ENCODE data around the gene TEK.
A peak's percentile ranks its signal among the peaks of the same experiment; 100 is the strongest.

TEK gene

GRCh38 chr9:27183701-27184100 is 74.7 kb downstream of the TEK start:
- H3K4me1 ChIP-seq (ENCODE audit: control insufficient read depth, insufficient read depth, low read length), result no peaks in the 10 kb centered on the region
- no peaks in the 10 kb centered on the region for H3K36me3 ChIP-seq (ENCODE audit: control insufficient read depth in 2 of 2, insufficient read depth in 1 of 2, low read length in 2 of 2)
- ChIA-PET CTCF (interaction anchor here (1.1 to 1.6 kb wide), 3 partner anchors 10 to 64 kb away, joined by 3 read pairs; no protein-coding TSS in a partner anchor), POLR2A (no interaction called here)
- no peaks in the 10 kb centered on the region for H3K9me3 ChIP-seq (ENCODE audit: control insufficient read depth, insufficient read depth, low read depth, low read length)
- no peak overlapping the region for H3K4me3 ChIP-seq (ENCODE audit: low read depth, low read length)
- no peak overlapping the region for H3K27ac ChIP-seq (ENCODE audit: extremely low read depth, low read depth, low read length)
- TF ChIP-seq SETDB1 (IDR thresholded peaks at IDR 0.05; ENCODE audit: insufficient read length, low read length) (no peak), REPIN1 (tag by site-specific recombination; IDR thresholded peaks at IDR 0.05; ENCODE audit: low read depth) (no peak), SP7 (tag by site-specific recombination; IDR thresholded peaks at IDR 0.05) (no peak), HOXD13 (CRISPR knock-in tag; IDR thresholded peaks at IDR 0.05; ENCODE audit: borderline replicate concordance) (no peak), ZNF701 (tag by site-specific recombination; IDR thresholded peaks at IDR 0.05) (no peak), ZNF341 (tag by site-specific recombination; IDR thresholded peaks at IDR 0.05; ENCODE audit: low read depth) (no peak), ZNF654 (tag by site-specific recombination; IDR thresholded peaks at IDR 0.05; ENCODE audit: low read depth) (no peak), KLF9 (tag by site-specific recombination; IDR thresholded peaks at IDR 0.05; ENCODE audit: low read depth) (no peak), HOXC10 (CRISPR knock-in tag; IDR thresholded peaks at IDR 0.05) (no peak), ZNF324 (tag by site-specific recombination; IDR thresholded peaks at IDR 0.05) (no peak), ZNF549 (tag by site-specific recombination; IDR thresholded peaks at IDR 0.05) (no peak), ZNF518A (tag by site-specific recombination; conservative IDR thresholded peaks at IDR 0.05; ENCODE audit: low read depth) (no peak), ZNF175 (tag by site-specific recombination; IDR thresholded peaks at IDR 0.05) (no peak), ZNF544 (tag by site-specific recombination; IDR thresholded peaks at IDR 0.05) (no peak), SCRT2 (tag by site-specific recombination; IDR thresholded peaks at IDR 0.05) (no peak)
- TF ChIP-seq, protein P1, sequence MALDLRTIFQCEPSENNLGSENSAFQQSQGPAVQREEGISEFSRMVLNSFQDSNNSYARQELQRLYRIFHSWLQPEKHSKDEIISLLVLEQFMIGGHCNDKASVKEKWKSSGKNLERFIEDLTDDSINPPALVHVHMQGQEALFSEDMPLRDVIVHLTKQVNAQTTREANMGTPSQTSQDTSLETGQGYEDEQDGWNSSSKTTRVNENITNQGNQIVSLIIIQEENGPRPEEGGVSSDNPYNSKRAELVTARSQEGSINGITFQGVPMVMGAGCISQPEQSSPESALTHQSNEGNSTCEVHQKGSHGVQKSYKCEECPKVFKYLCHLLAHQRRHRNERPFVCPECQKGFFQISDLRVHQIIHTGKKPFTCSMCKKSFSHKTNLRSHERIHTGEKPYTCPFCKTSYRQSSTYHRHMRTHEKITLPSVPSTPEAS (tag by site-specific recombination; IDR thresholded peaks at IDR 0.05), result no peak
- TF ChIP-seq, protein P2, sequence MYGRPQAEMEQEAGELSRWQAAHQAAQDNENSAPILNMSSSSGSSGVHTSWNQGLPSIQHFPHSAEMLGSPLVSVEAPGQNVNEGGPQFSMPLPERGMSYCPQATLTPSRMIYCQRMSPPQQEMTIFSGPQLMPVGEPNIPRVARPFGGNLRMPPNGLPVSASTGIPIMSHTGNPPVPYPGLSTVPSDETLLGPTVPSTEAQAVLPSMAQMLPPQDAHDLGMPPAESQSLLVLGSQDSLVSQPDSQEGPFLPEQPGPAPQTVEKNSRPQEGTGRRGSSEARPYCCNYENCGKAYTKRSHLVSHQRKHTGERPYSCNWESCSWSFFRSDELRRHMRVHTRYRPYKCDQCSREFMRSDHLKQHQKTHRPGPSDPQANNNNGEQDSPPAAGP (tag by site-specific recombination; IDR thresholded peaks at IDR 0.05), result no peak

DNA sequence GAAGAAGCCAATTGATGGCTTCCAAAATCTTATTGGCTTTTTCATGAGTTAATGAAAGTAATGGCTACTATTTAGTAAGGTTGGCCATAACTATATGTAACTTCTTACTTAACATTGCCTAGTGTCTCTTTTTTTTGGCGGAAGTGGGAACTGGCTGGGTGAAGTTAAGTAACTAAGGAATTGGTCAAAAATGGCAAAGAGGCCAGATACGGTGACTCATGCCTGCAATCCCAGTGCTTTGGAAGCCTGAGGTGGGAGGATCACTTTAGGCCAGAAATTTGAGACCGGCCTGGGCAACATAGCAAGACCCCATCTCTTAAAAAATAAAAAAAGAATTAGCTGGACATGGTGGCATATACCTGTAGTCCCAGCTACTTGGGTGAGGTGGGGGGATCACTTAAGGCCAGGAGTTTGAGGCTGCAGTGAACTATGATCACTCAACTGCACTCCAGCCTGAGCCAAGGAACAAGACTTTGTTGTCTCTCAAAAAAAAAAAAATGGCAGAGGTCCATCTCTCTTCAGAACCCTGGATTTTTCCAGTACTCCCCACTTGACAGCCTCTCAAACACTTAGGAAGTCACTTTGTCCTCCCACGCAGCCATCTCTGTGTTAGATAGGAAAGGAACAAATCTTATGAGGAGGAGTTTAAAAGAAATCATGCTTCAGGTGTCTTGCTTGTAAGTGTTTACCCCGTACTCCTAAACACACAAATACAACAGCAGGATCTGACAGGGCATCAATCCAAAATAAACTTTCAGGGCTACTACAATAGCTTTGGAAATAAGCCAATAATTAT is 75.7 kb downstream of the TEK start:
- Histone ChIP-seq H3K36me3 (ENCODE audit: control insufficient read depth in 2 of 2, insufficient read depth in 1 of 2, low read length in 2 of 2) (no peaks in the 10 kb centered on the region), H3K4me1 (ENCODE audit: control insufficient read depth, insufficient read depth, low read length) (no peaks in the 10 kb centered on the region), H3K9me3 (ENCODE audit: control insufficient read depth, insufficient read depth, low read depth, low read length) (no peaks in the 10 kb centered on the region), H3K27ac (ENCODE audit: extremely low read depth, low read depth, low read length) (no peak overlapping the region), H3K4me3 (ENCODE audit: low read depth, low read length) (no peak overlapping the region)
- ChIA-PET CTCF (no interaction called here), POLR2A (no interaction called here)
- TF ChIP-seq ZNF544 (tag by site-specific recombination; IDR thresholded peaks at IDR 0.05) (no peak), ZNF664 (tag by site-specific recombination; IDR thresholded peaks at IDR 0.05) (no peak)
- TF ChIP-seq, protein P3, sequence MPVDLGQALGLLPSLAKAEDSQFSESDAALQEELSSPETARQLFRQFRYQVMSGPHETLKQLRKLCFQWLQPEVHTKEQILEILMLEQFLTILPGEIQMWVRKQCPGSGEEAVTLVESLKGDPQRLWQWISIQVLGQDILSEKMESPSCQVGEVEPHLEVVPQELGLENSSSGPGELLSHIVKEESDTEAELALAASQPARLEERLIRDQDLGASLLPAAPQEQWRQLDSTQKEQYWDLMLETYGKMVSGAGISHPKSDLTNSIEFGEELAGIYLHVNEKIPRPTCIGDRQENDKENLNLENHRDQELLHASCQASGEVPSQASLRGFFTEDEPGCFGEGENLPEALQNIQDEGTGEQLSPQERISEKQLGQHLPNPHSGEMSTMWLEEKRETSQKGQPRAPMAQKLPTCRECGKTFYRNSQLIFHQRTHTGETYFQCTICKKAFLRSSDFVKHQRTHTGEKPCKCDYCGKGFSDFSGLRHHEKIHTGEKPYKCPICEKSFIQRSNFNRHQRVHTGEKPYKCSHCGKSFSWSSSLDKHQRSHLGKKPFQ (tag by site-specific recombination; IDR thresholded peaks at IDR 0.05), result 0 out of 2 replicates have a peak, but pooled peaks have one; percentile 16

Data from HEK293 (cell line).